Measurements from ENCODE around the gene TRDMT1.

The TRDMT1 gene

GRCh38 chr10:17237149-17237527 is 35.7 kb upstream of the TRDMT1 start:
- no peak overlapping the region for H2AK5ac ChIP-seq (ENCODE audit: low read length, severe bottlenecking)

DNA sequence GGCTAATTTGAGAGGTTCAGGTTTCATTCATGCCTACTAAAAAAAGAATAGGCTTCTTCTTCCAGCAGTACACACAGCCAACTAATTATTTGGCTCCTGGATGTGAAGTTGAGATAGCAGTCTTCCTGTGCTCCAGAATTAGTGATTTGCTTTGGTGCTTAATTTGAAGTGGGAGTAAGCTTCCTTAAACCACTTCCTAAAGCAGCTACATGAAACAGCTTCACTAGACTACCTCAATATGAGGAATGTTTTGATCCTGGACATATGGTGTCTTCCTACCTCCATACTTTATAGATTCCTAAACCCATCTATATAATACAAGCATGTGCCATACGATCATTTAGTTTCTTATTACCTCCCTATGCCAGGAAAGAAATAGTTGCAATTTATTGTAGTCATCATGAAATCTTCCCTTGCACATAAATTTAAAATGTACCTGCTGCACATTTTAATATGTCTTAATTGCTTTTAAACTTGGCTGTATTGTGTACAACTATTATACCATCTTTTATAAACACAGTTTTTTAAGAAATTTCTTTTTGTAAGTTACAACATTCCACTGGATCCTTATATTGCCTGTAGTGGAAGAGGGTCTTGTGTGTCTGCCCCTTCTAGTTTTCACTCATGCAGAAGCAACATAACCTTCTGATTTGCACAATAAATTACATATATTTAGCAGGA is 35.1 kb upstream of the TRDMT1 start:
- Histone ChIP-seq H2BK12ac (ENCODE audit: low read length in 2 of 2) (no peak overlapping the region), H3K9me3 (ENCODE audit: control insufficient read depth, low read length) (peaks cover 3% of the 10 kb centered on the region), H4K91ac (ENCODE audit: low read length) (no peak overlapping the region), H2AFZ (ENCODE audit: low read depth, low read length) (no peak overlapping the region), H3K4me1 (ENCODE audit: control insufficient read depth, insufficient read depth, low read depth, low read length) (peaks cover 6% of the 10 kb centered on the region), H3K36me3 (ENCODE audit: control insufficient read depth in 1 of 2, insufficient read depth in 2 of 2, low read depth in 1 of 2, low read length in 2 of 2) (peaks cover 17 to 65% of the 10 kb centered on the region in 2 experiments), H2BK120ac (ENCODE audit: low read depth, low read length) (no peak overlapping the region), H3K4ac (ENCODE audit: low read depth in 1 of 2, low read length in 2 of 2) (no peak overlapping the region), H3K27me3 (ENCODE audit: control insufficient read depth in 1 of 2, insufficient read depth in 1 of 2, low read length in 2 of 2) (no peaks in the 10 kb centered on the region), H3K4me2 (ENCODE audit: low read length, poor library complexity, severe bottlenecking) (no peak overlapping the region), H2BK15ac (ENCODE audit: low read depth, poor library complexity, severe bottlenecking) (no peak overlapping the region), H3K18ac (ENCODE audit: low read depth in 1 of 2, low read length in 2 of 2) (no peak overlapping the region), H3K14ac (ENCODE audit: low read length in 2 of 2) (no peak overlapping the region), H2BK5ac (ENCODE audit: low read depth, low read length, poor library complexity, severe bottlenecking) (no peak overlapping the region), H2AK5ac (ENCODE audit: low read length, severe bottlenecking) (no peak overlapping the region), H3K4me3 (ENCODE audit: insufficient read depth in 1 of 2, low read depth in 1 of 2, low read length in 2 of 2) (peak overlapping the region in 1 of 2 experiments; percentile 98), H3K27ac (ENCODE audit: low read length, poor library complexity, severe bottlenecking) (peak overlapping the region; percentile 65), H3K9ac (ENCODE audit: low read length) (peak overlapping the region; percentile 99), H3K79me1 (replicated peaks; ENCODE audit: low read length, poor library complexity, severe bottlenecking) (no peaks in the 10 kb centered on the region), H3K23ac (ENCODE audit: low read length in 2 of 2) (no peak overlapping the region), H4K8ac (ENCODE audit: low read length) (no peak overlapping the region)
- peak; percentile 51 for DNase-seq
- WGBS = no CpG with 5 or more reads among the region's 1 CpG

More at GRCh38 chr10:17237149-17237527, 35.7 kb upstream of the TRDMT1 start:
- Histone ChIP-seq H4K91ac (ENCODE audit: low read length) (no peak overlapping the region), H2BK120ac (ENCODE audit: low read depth, low read length) (no peak overlapping the region), H3K18ac (ENCODE audit: low read depth in 1 of 2, low read length in 2 of 2) (no peak overlapping the region), H3K79me1 (replicated peaks; ENCODE audit: low read length, poor library complexity, severe bottlenecking) (no peaks in the 10 kb centered on the region), H3K14ac (ENCODE audit: low read length in 2 of 2) (no peak overlapping the region), H3K4me1 (ENCODE audit: control insufficient read depth, insufficient read depth, low read depth, low read length) (peaks cover 6% of the 10 kb centered on the region), H3K4ac (ENCODE audit: low read depth in 1 of 2, low read length in 2 of 2) (no peak overlapping the region), H2BK12ac (ENCODE audit: low read length in 2 of 2) (no peak overlapping the region), H3K4me3 (ENCODE audit: insufficient read depth in 1 of 2, low read depth in 1 of 2, low read length in 2 of 2) (peak overlapping the region in 1 of 2 experiments; percentile 98), H2BK15ac (ENCODE audit: low read depth, poor library complexity, severe bottlenecking) (no peak overlapping the region), H2AFZ (ENCODE audit: low read depth, low read length) (no peak overlapping the region), H3K9ac (ENCODE audit: low read length) (peak overlapping the region; percentile 99), H3K36me3 (ENCODE audit: control insufficient read depth in 1 of 2, insufficient read depth in 2 of 2, low read depth in 1 of 2, low read length in 2 of 2) (peaks cover 17 to 59% of the 10 kb centered on the region in 2 experiments), H2BK5ac (ENCODE audit: low read depth, low read length, poor library complexity, severe bottlenecking) (no peak overlapping the region), H3K9me3 (ENCODE audit: control insufficient read depth, low read length) (peaks cover 7% of the 10 kb centered on the region), H3K4me2 (ENCODE audit: low read length, poor library complexity, severe bottlenecking) (no peak overlapping the region), H4K8ac (ENCODE audit: low read length) (no peak overlapping the region), H3K27me3 (ENCODE audit: control insufficient read depth in 1 of 2, insufficient read depth in 1 of 2, low read length in 2 of 2) (no peaks in the 10 kb centered on the region), H3K27ac (ENCODE audit: low read length, poor library complexity, severe bottlenecking) (no peak overlapping the region), H3K23ac (ENCODE audit: low read length in 2 of 2) (no peak overlapping the region)
- 88% methylated on average over 3 of the region's 5 CpGs for WGBS
- DNase-seq = peak; percentile 33

GRCh38 chr10:17235136-17235535 is 33.7 kb upstream of the TRDMT1 start:
- no peak overlapping the region for H3K18ac ChIP-seq (ENCODE audit: low read depth in 1 of 2, low read length in 2 of 2)

DNA sequence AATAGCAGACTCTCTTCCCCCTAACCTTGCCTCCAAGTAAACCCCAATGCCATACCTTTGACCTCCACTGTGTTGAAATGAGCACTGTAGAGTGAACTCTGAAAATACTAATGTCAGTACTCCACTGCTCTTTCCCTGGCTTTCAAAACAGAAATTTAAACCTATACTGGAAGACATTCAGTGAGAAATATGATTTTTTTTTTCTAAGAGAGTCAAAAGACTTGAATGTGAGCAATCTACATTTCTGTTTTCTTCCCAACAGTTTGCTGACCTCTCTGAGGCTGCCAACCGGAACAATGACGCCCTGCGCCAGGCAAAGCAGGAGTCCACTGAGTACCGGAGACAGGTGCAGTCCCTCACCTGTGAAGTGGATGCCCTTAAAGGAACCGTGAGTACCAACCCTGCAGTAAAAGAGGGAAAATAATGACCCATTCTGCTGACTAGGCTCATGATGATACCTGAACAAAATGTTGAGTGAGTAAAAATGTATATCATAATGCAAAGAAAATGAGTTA is 33.0 kb upstream of the TRDMT1 start:
- peak overlapping the region; percentile 89 for H3K4me2 ChIP-seq (ENCODE audit: low read length, poor library complexity, severe bottlenecking)
- no peak overlapping the region for H3K14ac ChIP-seq (ENCODE audit: low read length in 2 of 2)
- H3K4ac ChIP-seq (ENCODE audit: low read depth in 1 of 2, low read length in 2 of 2) = no peak overlapping the region
- no peak overlapping the region for H2AK5ac ChIP-seq (ENCODE audit: low read length, severe bottlenecking)
- H3K27ac ChIP-seq (ENCODE audit: low read length, poor library complexity, severe bottlenecking) = peak overlapping the region; percentile 38
- no peaks in the 10 kb centered on the region for H3K79me1 ChIP-seq (replicated peaks; ENCODE audit: low read length, poor library complexity, severe bottlenecking)
- H4K91ac ChIP-seq (ENCODE audit: low read length) = no peak overlapping the region
- WGBS = 94% methylated on average over 5 of the region's 5 CpGs
- H2BK12ac ChIP-seq (ENCODE audit: low read length in 2 of 2) = no peak overlapping the region
- H3K23ac ChIP-seq (ENCODE audit: low read length in 2 of 2) = no peak overlapping the region
- peak; percentile 44 for DNase-seq
- peaks cover 29 to 85% of the 10 kb centered on the region in 2 experiments for H3K36me3 ChIP-seq (ENCODE audit: control insufficient read depth in 1 of 2, insufficient read depth in 2 of 2, low read depth in 1 of 2, low read length in 2 of 2)
- H3K18ac ChIP-seq (ENCODE audit: low read depth in 1 of 2, low read length in 2 of 2) = no peak overlapping the region
- no peak overlapping the region for H4K8ac ChIP-seq (ENCODE audit: low read length)
- no peak overlapping the region for H2BK5ac ChIP-seq (ENCODE audit: low read depth, low read length, poor library complexity, severe bottlenecking)
- no peaks in the 10 kb centered on the region for H3K27me3 ChIP-seq (ENCODE audit: control insufficient read depth in 1 of 2, insufficient read depth in 1 of 2, low read length in 2 of 2)
- no peak overlapping the region for H2BK120ac ChIP-seq (ENCODE audit: low read depth, low read length)
- H3K4me1 ChIP-seq (ENCODE audit: control insufficient read depth, insufficient read depth, low read depth, low read length) = peaks cover 6% of the 10 kb centered on the region
- H2AFZ ChIP-seq (ENCODE audit: low read depth, low read length) = no peak overlapping the region
- H3K9ac ChIP-seq (ENCODE audit: low read length) = peak overlapping the region; percentile 99
- H2BK15ac ChIP-seq (ENCODE audit: low read depth, poor library complexity, severe bottlenecking) = no peak overlapping the region
- H3K4me3 ChIP-seq (ENCODE audit: insufficient read depth in 1 of 2, low read depth in 1 of 2, low read length in 2 of 2) = peak overlapping the region in 1 of 2 experiments; percentile 98
- no peaks in the 10 kb centered on the region for H3K9me3 ChIP-seq (ENCODE audit: control insufficient read depth, low read length)

More at GRCh38 chr10:17235136-17235535, 33.7 kb upstream of the TRDMT1 start:
- WGBS = 71% methylated on average over 8 of the region's 8 CpGs
- H3K9me3 ChIP-seq (ENCODE audit: control insufficient read depth, low read length) = no peaks in the 10 kb centered on the region
- H3K36me3 ChIP-seq (ENCODE audit: control insufficient read depth in 1 of 2, insufficient read depth in 2 of 2, low read depth in 1 of 2, low read length in 2 of 2) = peaks cover 23 to 79% of the 10 kb centered on the region in 2 experiments
- no peak overlapping the region for H2BK12ac ChIP-seq (ENCODE audit: low read length in 2 of 2)
- H2BK15ac ChIP-seq (ENCODE audit: low read depth, poor library complexity, severe bottlenecking) = no peak overlapping the region
- peaks cover 6% of the 10 kb centered on the region for H3K4me1 ChIP-seq (ENCODE audit: control insufficient read depth, insufficient read depth, low read depth, low read length)
- no peaks in the 10 kb centered on the region for H3K27me3 ChIP-seq (ENCODE audit: control insufficient read depth in 1 of 2, insufficient read depth in 1 of 2, low read length in 2 of 2)
- peak overlapping the region; percentile 99 for H3K9ac ChIP-seq (ENCODE audit: low read length)
- peak overlapping the region in 1 of 2 experiments; percentile 98 for H3K4me3 ChIP-seq (ENCODE audit: insufficient read depth in 1 of 2, low read depth in 1 of 2, low read length in 2 of 2)
- no peaks in the 10 kb centered on the region for H3K79me1 ChIP-seq (replicated peaks; ENCODE audit: low read length, poor library complexity, severe bottlenecking)
- H3K23ac ChIP-seq (ENCODE audit: low read length in 2 of 2) = no peak overlapping the region
- H2AK5ac ChIP-seq (ENCODE audit: low read length, severe bottlenecking) = no peak overlapping the region
- peak overlapping the region; percentile 45 for H3K4me2 ChIP-seq (ENCODE audit: low read length, poor library complexity, severe bottlenecking)
- no peak overlapping the region for H2AFZ ChIP-seq (ENCODE audit: low read depth, low read length)
- no peak overlapping the region for H3K14ac ChIP-seq (ENCODE audit: low read length in 2 of 2)
- DNase-seq = peak; percentile 59
- no peak overlapping the region for H4K91ac ChIP-seq (ENCODE audit: low read length)
- no peak overlapping the region for H3K4ac ChIP-seq (ENCODE audit: low read depth in 1 of 2, low read length in 2 of 2)
- peak overlapping the region; percentile 4 for H3K27ac ChIP-seq (ENCODE audit: low read length, poor library complexity, severe bottlenecking)
- H2BK5ac ChIP-seq (ENCODE audit: low read depth, low read length, poor library complexity, severe bottlenecking) = no peak overlapping the region
- H4K8ac ChIP-seq (ENCODE audit: low read length) = no peak overlapping the region
- H2BK120ac ChIP-seq (ENCODE audit: low read depth, low read length) = no peak overlapping the region

Measured in mesenchymal stem cell (in vitro differentiated cells and primary cell).